Measurements from ENCODE around the gene USP7.

GRCh38 chr16:8936421-8936820, 27.3 kb downstream of the USP7 start:
- TF ChIP-seq EZH2 (IDR thresholded peaks at IDR 0.05; ENCODE audit: borderline replicate concordance, low read length), result no peak
- TF ChIP-seq CTCF (conservative IDR thresholded peaks at IDR 0.05 in 1 of 2, IDR thresholded peaks at IDR 0.05 in 1 of 2; ENCODE audit: extremely low read depth in 1 of 2, insufficient read depth in 1 of 2, low read depth in 1 of 2, low read length in 2 of 2), result peak; percentile 66 to 88
